Adrenal gland (tissue), 12 donors: ENCODE results near the gene SYNPO. TPM values are rescaled to one million over a fixed set of nuclear protein-coding genes. Genes with fewer than 3 reads are reported as not detected.

Experiments
- DNase-seq, 7 donors: peaks; one replicate each; pipeline ENCODE4 v3.0.0-alpha.2; 2019 to 2020
- H3K27ac ChIP-seq, 5 donors: fragments of 200-600 bp; sonication (generic) in 4 of 5; 1 replicate in 3 of 5; 2 replicates in 2 of 5; pipeline versions ENCODE4 v1.5.1 to v1.8.0; 2016 to 2020; ENCODE audit warnings: mild to moderate bottlenecking in 1 of 5
- H3K27me3 ChIP-seq: fragments of 200-600 bp; 2 replicates; pipeline ENCODE4 v1.8.0; 2021
- H3K36me3 ChIP-seq, 2 donors: fragments of 200-600 bp; replicated peaks in 1 of 2; 1 replicate in 1 of 2; 2 replicates in 1 of 2; pipeline versions ENCODE4 v1.5.1 to v1.8.0; 2018 to 2022
- H3K4me1 ChIP-seq, 2 donors: fragments of 200-600 bp; replicated peaks in 1 of 2; 1 replicate in 1 of 2; 2 replicates in 1 of 2; pipeline versions ENCODE4 v1.5.1 to v1.8.0; 2018 to 2021
- H3K4me3 ChIP-seq, 4 donors: fragments of 200-600 bp; sonication (generic) in 3 of 4; one replicate each; pipeline ENCODE4 v1.5.1; 2016 to 2018
- H3K9me3 ChIP-seq, 3 donors: fragments of 200-600 bp; sonication (generic) in 1 of 3; replicated peaks in 1 of 3; 1 replicate in 2 of 3; 2 replicates in 1 of 3; pipeline versions ENCODE4 v1.5.1 to v1.8.0; 2016 to 2021
- CTCF ChIP-seq, 6 experiments: fragments of 450-650 bp in 4 of 6; fragments of 200-600 bp in 2 of 6; sonication (generic) in 1 of 6; IDR thresholded peaks; 1 replicate in 5 of 6; 2 replicates in 1 of 6; pipeline versions ENCODE4 v1.5.1 to v1.8.0; 2016 to 2021; ENCODE audit warnings: antibody characterized with exemption in 6 of 6, mild to moderate bottlenecking in 2 of 6, moderate library complexity in 1 of 6
- POLR2A ChIP-seq, 2 donors: fragments of 450-650 bp; IDR thresholded peaks; one replicate each; pipeline ENCODE4 v1.6.1; 2017; ENCODE audit warnings: antibody characterized with exemption in 2 of 2, mild to moderate bottlenecking in 2 of 2, moderate library complexity in 1 of 2
- WGBS, 4 donors: extraction: QIAGEN DNeasy Blood & Tissue Kit in 2 of 4; methylation state at CpG; one replicate each; pipeline versions ENCODE4 v1.1.5 to v1.1.7; 2013 to 2017; 5-methylcytosine and 5-hydroxymethylcytosine counted together
- intact Hi-C, 2 donors: fragments of 100-400 bp; cut with DNase I; formaldehyde crosslinking; loops; one replicate each; pipeline versions ENCODE4 v1.14.1 to v1.15.0; 2022 to 2023
- polyA plus RNA-seq, 3 donors: library from polyadenylated mRNA; stranded (reverse); fragments of 200-250 nt in 2 of 3; fragments of 350-450 nt in 1 of 3; fragmentation: Illumina TruSeq in 1 of 3; extraction: RNeasy Lipid Tissue Mini Kit (QIAGEN cat#74804) in 1 of 3; gene quantifications; one replicate each; pipeline ENCODE4 v1.2.3, GENCODE V29; 2013 to 2014
- total RNA-seq, 9 donors: library from RNA; depleted of rRNA in 4 of 9; stranded (reverse); fragments of >200 nt in 4 of 9; fragments of 120-200 nt in 1 of 9; fragmentation: NEBNext Ultra II Directional in 1 of 9; extraction: Animal tissue kit (Norgen Biotek cat#: 25700) in 1 of 9; gene quantifications; one replicate each; pipeline versions ENCODE4 v1.1.0 to v1.2.4, GENCODE V29; 2013 to 2023
- donor health status: healthy with polysubstance abuse.
- donor health status: Bipolar disorder and iron deficiency.
- donor health status: DM: yes; HTN: yes; CAD: no.
- donor health status: DM: no; HTN: no; CAD: no.
- donor health status: DM: no; HTN: no; CAD: no.
- donor health status: DM: yes; HTN: yes; CAD: no.

The SYNPO gene
- total and polyA plus RNA-seq, 12 donors: 10.0 to 293 (median 104) TPM

GRCh38 chr5:150659360-150660107 lies 19.1 kb downstream of the SYNPO start:
- H3K27me3 ChIP-seq: no peaks in the 10 kb centered on the region
- 64 to 73% (median 70%) methylated on average over 4 to 11 of the region's 11 CpGs for WGBS, 4 donors
- DNase-seq: peak in 6 of 7 donors; percentile 27 to 64 (median 56)
- H3K4me1 ChIP-seq: peaks cover 12 to 21% of the 10 kb centered on the region in 2 donors
- peak in 1 of 2 donors; percentile 6 for TF ChIP-seq POLR2A (IDR thresholded peaks at IDR 0.05)
- no peak for TF ChIP-seq CTCF (IDR thresholded peaks at IDR 0.05)
- H3K9me3 ChIP-seq: no peaks in the 10 kb centered on the region
- no peak overlapping the region for H3K4me3 ChIP-seq
- H3K36me3 ChIP-seq: no peaks in the 10 kb centered on the region
- H3K27ac ChIP-seq: peak overlapping the region in 2 of 5 donors; percentile 63 to 79
- intact Hi-C loops: loop anchor here (5.0 to 10.0 kb wide), 2 partner anchors 97 to 185 kb away; partner anchors contain the start of gene IRGM (in 1 of the 2)

DNA sequence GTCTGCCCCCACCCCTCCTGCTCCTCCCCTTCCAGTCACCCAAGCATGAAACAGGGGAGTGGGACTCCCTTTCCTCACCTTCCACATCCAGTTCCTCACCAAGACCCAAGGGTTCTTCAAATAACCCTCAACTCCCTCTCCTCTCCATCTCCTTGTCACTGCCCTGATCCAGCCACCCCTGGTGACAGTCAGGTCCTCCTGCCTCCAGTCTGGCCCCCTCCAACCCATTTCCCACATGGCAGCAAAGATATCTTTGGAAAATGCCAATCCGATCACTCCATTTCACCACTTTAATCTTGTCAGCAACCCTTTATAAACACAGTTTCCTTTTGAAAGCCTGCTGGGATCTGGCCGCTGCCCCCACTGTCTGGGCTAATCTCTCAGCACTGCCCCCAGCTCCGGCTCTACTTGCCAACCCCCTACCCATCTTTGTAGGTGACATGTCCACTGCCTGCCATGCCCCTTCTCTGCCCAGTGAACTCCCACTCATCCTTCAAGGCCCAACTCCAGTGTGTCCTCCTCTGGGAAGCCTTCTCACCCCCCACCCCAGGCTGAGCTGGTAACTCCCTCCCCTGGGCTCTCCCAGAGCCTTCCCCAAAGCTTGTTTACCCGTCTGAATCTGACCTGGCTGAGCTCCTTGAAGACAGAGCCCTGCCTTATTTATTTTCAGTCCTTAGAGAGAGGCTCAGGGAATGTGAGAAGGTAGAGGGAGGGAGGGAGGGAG lies 19.8 kb downstream of the SYNPO start:
- peaks cover 12 to 21% of the 10 kb centered on the region in 2 donors for H3K4me1 ChIP-seq
- peak overlapping the region in 1 of 5 donors; percentile 79 for H3K27ac ChIP-seq

GRCh38 chr5:150661086-150661485 lies 20.6 kb downstream of the SYNPO start, which contains the start of gene MYOZ3:
Gene MYOZ3 (plus strand): TSS chr5:150661251. CDS start chr5:150662942, 1,691 bp downstream.
- Histone ChIP-seq H3K9me3 (no peaks in the 10 kb centered on the region), H3K36me3 (no peaks in the 10 kb centered on the region), H3K4me3 (no peak within 1 kb of the TSS), H3K27me3 (no peaks in the 10 kb centered on the region), H3K27ac (peak within 1 kb of the TSS in 1 of 5 donors; percentile 79), H3K4me1 (peaks cover 4 to 15% of the 10 kb centered on the region in 2 donors)
- intact Hi-C loops: loop anchor here in 1 of 2 donors (10.0 kb wide), 1 partner anchor 184 kb away; the partner anchor contains the start of gene IRGM
- TF ChIP-seq POLR2A (IDR thresholded peaks at IDR 0.05) (no peak), CTCF (IDR thresholded peaks at IDR 0.05) (no peak)
- peak in 1 of 7 donors; percentile 53 for DNase-seq
- 52 to 72% (median 72%) methylated on average over 2 to 7 of the region's 7 CpGs for WGBS, 4 donors

More for the DNA sequence above, 19.8 kb downstream of the SYNPO start:
- WGBS, 4 donors: 53 to 62% (median 58%) methylated on average over 4 of the region's 4 CpGs
- Histone ChIP-seq H3K9me3 (no peaks in the 10 kb centered on the region), H3K27me3 (no peaks in the 10 kb centered on the region), H3K36me3 (no peaks in the 10 kb centered on the region), H3K4me3 (no peak overlapping the region)
- intact Hi-C loops: loop anchor here in 1 of 2 donors (10.0 kb wide), 1 partner anchor 185 kb away; the partner anchor contains the start of gene IRGM
- TF ChIP-seq CTCF (IDR thresholded peaks at IDR 0.05) (no peak), POLR2A (IDR thresholded peaks at IDR 0.05) (no peak)
- peak in 2 of 7 donors; percentile 13 to 50 for DNase-seq
